Panc1 (cell line): Measurements from ENCODE around the gene FIG4. TPM values are rescaled to one million over a fixed set of nuclear protein-coding genes. Genes with fewer than 3 reads are reported as not detected.
"Not testable (repeated sequence)": the region's sequence is repeated elsewhere in the genome, so short reads cannot be mapped to it uniquely, and the experiment has no call there.

Experiments
- ATAC-seq: fragments of 200-7000 bp; cut with Tn5 transposase; 2 replicates; pipeline ENCODE4 v1.9.1; 2020; ENCODE audit warnings: mild to moderate bottlenecking, moderate library complexity
- BruUV-seq: library from RNA; stranded (reverse); fragments of 400-500 nt; replicated peaks from 2 replicates; lab custom pipeline; 2021; lab: Mats Ljungman, UMichigan
- CTCF ChIA-PET: fragments of 300-600 bp; sonication (Branson Sonifier 250); formaldehyde crosslinking; loops from one replicate; lab custom pipeline; 2022; ENCODE audit warnings: antibody characterized with exemption; lab: Charles Lee
- POLR2A ChIA-PET: fragments of 300-600 bp; sonication (Branson Sonifier 250); formaldehyde crosslinking; loops from one replicate; lab custom pipeline; 2022; ENCODE audit warnings: antibody characterized with exemption; lab: Charles Lee
- DNase-seq: peaks from one replicate; pipeline ENCODE4 v3.0.0-alpha.2; 2010; ENCODE audit warnings: low read depth, low spot score
- H3K27ac ChIP-seq: 2 replicates; pipeline ENCODE4 v1.5.1; 2011; ENCODE audit warnings: mild to moderate bottlenecking, low read length, inconsistent platforms
- H3K27me3 ChIP-seq: fragments of 200-500 bp; sonication (Bioruptor generic); 2 replicates; pipeline ENCODE4 v1.6.0; 2014; ENCODE audit warnings: low read length, inconsistent platforms; ENCODE audit not compliant: control insufficient read depth, insufficient read depth
- H3K36me3 ChIP-seq: fragments of 200-500 bp; sonication (Bioruptor generic); 2 replicates; pipeline ENCODE4 v1.5.1; 2014; ENCODE audit warnings: inconsistent platforms, mild to moderate bottlenecking, low read length, moderate library complexity; ENCODE audit not compliant: control insufficient read depth, insufficient read depth
- H3K4me1 ChIP-seq: 2 replicates; pipeline ENCODE4 v1.5.1; 2011; ENCODE audit warnings: inconsistent platforms, mild to moderate bottlenecking, low read length, moderate library complexity; ENCODE audit not compliant: control insufficient read depth, insufficient read depth
- H3K4me3 ChIP-seq, 2 experiments: 2 replicates each; pipeline ENCODE4 v1.5.1; 2011 to 2012; ENCODE audit warnings: low read depth in 2 of 2, low read length in 2 of 2, mild to moderate bottlenecking in 2 of 2, inconsistent platforms in 1 of 2, moderate library complexity in 1 of 2
- H3K9me3 ChIP-seq: fragments of 200-500 bp; sonication (Bioruptor generic); 2 replicates; pipeline ENCODE4 v1.5.1; 2014; ENCODE audit warnings: low read depth, mild to moderate bottlenecking, inconsistent platforms, low read length, moderate library complexity; ENCODE audit not compliant: control insufficient read depth, insufficient read depth
- CTCF ChIP-seq: fragments of 450-650 bp; IDR thresholded peaks from 2 replicates; pipeline ENCODE4 v1.5.1; 2017; ENCODE audit warnings: mild to moderate bottlenecking
- POLR2AphosphoS5 ChIP-seq: IDR thresholded peaks from 2 replicates; pipeline ENCODE4 v1.6.1; 2012; ENCODE audit warnings: mild to moderate bottlenecking, low read depth, low read length, moderate library complexity
- SIN3A ChIP-seq: IDR thresholded peaks from 2 replicates; pipeline ENCODE4 v1.6.1; 2012; ENCODE audit warnings: low read depth, mild to moderate bottlenecking, low read length, moderate library complexity, borderline replicate concordance; ENCODE audit not compliant: insufficient read depth
- in situ Hi-C: cut with HindIII; loops from 2 replicates; pipeline ENCODE4 v1.10.0; 2016; ENCODE audit warnings: low sequenced_read_pairs, low pct_unique_long_range_greater_than_20kb
- intact Hi-C: fragments of 100-400 bp; cut with micrococcal nuclease; formaldehyde crosslinking; loops from one replicate; pipeline ENCODE4 v1.10.0; 2022; ENCODE audit not compliant: unreplicated experiment
- total RNA-seq: library from RNA; stranded (reverse); gene quantifications from one replicate; pipeline ENCODE4 v1.2.1, GENCODE V29; 2021; ENCODE audit not compliant: unreplicated experiment

FIG4 gene
- total RNA-seq, 1 experiment from 2014 or later: 19.0 TPM

- Histone ChIP-seq H3K36me3 (no peaks in the 10 kb centered on the region), H3K4me1 (no peaks in the 10 kb centered on the region), H3K9me3 (no peaks in the 10 kb centered on the region), H3K27me3 (no peaks in the 10 kb centered on the region), H3K27ac (no peak overlapping the region), H3K4me3 (no peak overlapping the region)
- ChIA-PET CTCF (interaction anchor here (2.6 to 2.9 kb wide), 2 partner anchors 336 to 337 kb away, joined by 19 to 61 read pairs; no protein-coding TSS in a partner anchor), POLR2A (no interaction called here)
- intact Hi-C loops: loop anchor here (10.0 kb wide), 1 partner anchor 162 kb away; no protein-coding TSS in a partner anchor
- TF ChIP-seq CTCF (no peak), SIN3A (no peak)
- in situ Hi-C loops: loop anchor here (25.0 kb wide), 1 partner anchor 360 kb away; no protein-coding TSS in a partner anchor
- no peak for ATAC-seq
- BruUV-seq: no TSS peak
- no peak for DNase-seq
These were observed 11.7 kb downstream of the FIG4 start for GRCh38 chr6:109702791-109703190.

DNA sequence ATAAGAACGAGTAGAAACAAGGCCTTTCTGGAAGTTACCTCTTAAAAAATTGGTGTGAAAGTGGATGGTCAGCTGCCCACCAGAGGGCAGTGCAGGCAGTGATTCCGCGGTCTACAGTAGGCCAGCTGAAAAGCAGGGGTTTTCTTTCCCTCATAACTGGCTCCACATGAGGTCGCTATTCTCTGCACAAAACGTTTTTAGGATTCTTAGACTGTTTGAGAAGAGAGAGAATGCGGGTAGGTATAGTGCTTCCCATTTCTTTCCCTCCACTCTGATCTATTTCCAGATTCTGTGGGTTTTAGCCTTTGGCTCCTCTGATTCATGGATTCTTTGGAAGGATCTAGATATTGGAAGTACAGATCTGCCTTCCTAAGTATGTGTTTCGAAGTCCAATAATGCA is 14.2 kb downstream of the FIG4 start:
- H3K27ac ChIP-seq: no peak overlapping the region
- BruUV-seq: no TSS peak
- POLR2A ChIA-PET: no interaction called here
- ATAC-seq: peak; percentile 97
- H3K36me3 ChIP-seq: no peaks in the 10 kb centered on the region
- H3K9me3 ChIP-seq: no peaks in the 10 kb centered on the region
- CTCF ChIA-PET: interaction anchor here (0.6 to 2.9 kb wide), 7 partner anchors 9 to 334 kb away, joined by 3 to 61 read pairs (median 3); no protein-coding TSS in a partner anchor
- peak; percentile 90 for DNase-seq
- in situ Hi-C loops: loop anchor here (25.0 kb wide), 1 partner anchor 357 kb away; no protein-coding TSS in a partner anchor
- H3K4me3 ChIP-seq: no peak overlapping the region
- intact Hi-C loops: loop anchor here (1.0 to 10.0 kb wide), 3 partner anchors 160 to 686 kb away; no protein-coding TSS in a partner anchor
- TF ChIP-seq POLR2AphosphoS5 (no peak), CTCF (peak; percentile 100)
- no peaks in the 10 kb centered on the region for H3K27me3 ChIP-seq
- no peaks in the 10 kb centered on the region for H3K4me1 ChIP-seq

DNA sequence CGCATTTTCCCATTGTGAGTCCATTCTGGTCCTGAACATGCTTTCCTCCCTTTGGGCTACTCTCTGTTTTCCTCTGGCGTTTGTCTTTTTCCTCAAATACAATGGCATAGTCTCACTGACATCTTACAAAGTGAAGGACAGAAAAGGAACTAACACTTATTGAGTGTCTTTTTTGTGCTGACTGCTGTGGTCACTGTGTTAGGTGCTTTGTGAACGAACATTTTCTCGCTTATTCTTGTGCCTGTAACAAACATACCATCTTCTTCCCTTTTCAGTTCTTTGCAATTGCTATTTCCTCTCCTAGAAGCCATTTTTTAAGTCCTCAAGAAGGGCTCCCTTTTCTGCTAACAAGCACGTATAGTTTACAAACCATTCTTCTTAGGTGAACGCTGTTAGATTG is 15.4 kb downstream of the FIG4 start:
- in situ Hi-C loops: loop anchor here (25.0 kb wide), 1 partner anchor 356 kb away; no protein-coding TSS in a partner anchor
- no peak for TF ChIP-seq SIN3A
- no peak for DNase-seq
- Histone ChIP-seq H3K4me1 (no peaks in the 10 kb centered on the region), H3K9me3 (no peaks in the 10 kb centered on the region), H3K27ac (no peak overlapping the region), H3K4me3 (no peak overlapping the region), H3K36me3 (no peaks in the 10 kb centered on the region), H3K27me3 (no peaks in the 10 kb centered on the region)
- POLR2A ChIA-PET: no interaction called here
- CTCF ChIA-PET: no interaction called here
- no peak for ATAC-seq
- intact Hi-C loops: loop anchor here (10.0 kb wide), 1 partner anchor 158 kb away; no protein-coding TSS in a partner anchor
- BruUV-seq: no TSS peak

- in situ Hi-C loops: loop anchor here (25.0 kb wide), 1 partner anchor 354 kb away; no protein-coding TSS in a partner anchor
- ATAC-seq, DNase-seq, POLR2A ChIA-PET, H3K27ac ChIP-seq, H3K9me3 ChIP-seq, H3K36me3 ChIP-seq, H3K4me3 ChIP-seq, H3K27me3 ChIP-seq, BruUV-seq, CTCF ChIA-PET, H3K4me1 ChIP-seq: not testable (repeated sequence)
- intact Hi-C loops: loop anchor here (10.0 kb wide), 1 partner anchor 157 kb away; no protein-coding TSS in a partner anchor
These were observed 17.0 kb downstream of the FIG4 start for GRCh38 chr6:109708099-109708498.
